HG03378 (cell line): ENCODE results near the gene KIFBP.

Experiments
- ATAC-seq: cut with Tn5 transposase; IDR thresholded peaks from one replicate; pipeline ENCODE4 v1.9.1; 2021; ENCODE audit warnings: mild to moderate bottlenecking, moderate library complexity; ENCODE audit not compliant: unreplicated experiment

Gene KIFBP

GRCh38 chr10:69049566-69049961, 61.0 kb downstream of the KIFBP start:
- ATAC-seq: no peak

DNA sequence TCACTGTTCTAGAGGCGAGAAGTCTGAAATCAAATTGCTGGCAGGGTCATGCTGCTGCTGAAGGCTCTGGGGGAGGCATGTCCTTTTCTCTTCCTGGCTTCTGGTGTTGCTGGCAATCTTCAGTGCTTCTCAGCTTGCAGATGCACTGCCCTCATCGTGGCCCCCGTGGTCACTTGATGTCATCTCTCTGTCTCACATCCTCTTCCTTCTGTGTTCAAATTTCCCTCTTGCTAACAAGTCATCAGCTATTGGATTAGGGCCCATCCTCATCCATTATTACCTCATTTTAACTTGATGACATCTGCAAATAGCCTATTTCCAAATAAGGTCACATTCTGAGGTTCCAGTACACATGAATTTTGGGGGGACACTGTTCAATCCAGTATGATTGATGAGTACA, 62.7 kb downstream of the KIFBP start:
- peak; percentile 42 for ATAC-seq

DNA sequence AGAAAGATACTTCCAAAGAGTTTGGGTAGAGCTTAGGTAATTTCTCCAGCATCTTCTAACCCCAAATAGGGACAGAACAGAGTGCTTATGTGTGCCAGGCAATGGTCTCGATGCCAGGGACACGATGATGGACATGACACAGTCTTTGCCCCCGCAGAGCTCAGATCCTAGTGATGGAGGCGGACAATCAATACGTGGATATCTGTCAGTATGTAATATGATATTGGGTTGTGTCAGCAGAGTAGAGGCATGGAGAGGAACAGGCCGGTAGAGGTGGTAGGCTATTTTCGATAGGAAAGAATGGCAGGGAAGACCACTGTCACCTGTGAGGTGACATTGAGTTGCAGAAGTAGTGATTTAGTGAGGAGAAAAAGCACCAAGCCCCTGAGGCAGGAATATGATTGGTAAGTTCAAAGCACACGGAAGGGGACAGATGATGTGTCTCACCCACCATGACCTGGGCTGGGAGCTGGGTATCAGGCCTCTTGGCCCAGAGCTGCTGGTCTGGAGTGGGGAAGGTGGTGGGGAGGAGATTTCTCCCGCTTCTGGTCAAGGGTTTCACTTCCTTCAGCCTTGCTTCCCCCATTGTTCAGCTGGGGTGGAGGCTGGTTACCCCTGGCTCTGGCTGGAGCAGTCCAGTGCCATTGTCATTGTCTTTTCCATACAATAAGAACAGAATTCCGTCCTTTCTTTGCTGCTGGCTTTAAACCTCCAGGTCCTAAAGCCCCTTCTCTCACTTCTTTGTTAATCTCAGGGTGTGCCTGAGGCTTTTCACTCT, 63.3 kb downstream of the KIFBP start:
- ATAC-seq: no peak

DNA sequence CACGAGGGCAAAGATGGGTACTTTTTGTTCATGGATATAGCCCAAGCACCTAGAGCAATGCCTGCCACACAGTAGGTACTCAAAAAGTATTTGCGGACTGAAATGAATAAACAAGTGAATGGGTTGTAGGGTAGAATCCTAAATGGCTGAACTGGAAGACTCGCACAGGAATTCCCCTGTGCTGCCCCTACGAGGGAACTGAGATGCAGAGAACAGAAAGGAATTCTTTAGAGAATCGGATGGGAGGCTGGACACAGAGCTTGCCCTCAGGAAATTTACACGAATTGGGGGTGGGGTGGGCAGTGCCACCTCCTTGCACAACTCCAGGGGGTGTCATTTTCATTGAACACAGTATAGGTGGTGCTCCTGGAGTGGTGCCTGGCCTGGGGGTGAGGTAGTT, 64.1 kb downstream of the KIFBP start:
- ATAC-seq: no peak

GRCh38 chr10:69055241-69055640, 66.6 kb downstream of the KIFBP start:
- no peak for ATAC-seq

GRCh38 chr10:69056129-69056528, 67.5 kb downstream of the KIFBP start:
- no peak for ATAC-seq

GRCh38 chr10:69056536-69057260, 68.1 kb downstream of the KIFBP start:
- ATAC-seq: no peak

GRCh38 chr10:69057261-69057950, 68.8 kb downstream of the KIFBP start:
- no peak for ATAC-seq

DNA sequence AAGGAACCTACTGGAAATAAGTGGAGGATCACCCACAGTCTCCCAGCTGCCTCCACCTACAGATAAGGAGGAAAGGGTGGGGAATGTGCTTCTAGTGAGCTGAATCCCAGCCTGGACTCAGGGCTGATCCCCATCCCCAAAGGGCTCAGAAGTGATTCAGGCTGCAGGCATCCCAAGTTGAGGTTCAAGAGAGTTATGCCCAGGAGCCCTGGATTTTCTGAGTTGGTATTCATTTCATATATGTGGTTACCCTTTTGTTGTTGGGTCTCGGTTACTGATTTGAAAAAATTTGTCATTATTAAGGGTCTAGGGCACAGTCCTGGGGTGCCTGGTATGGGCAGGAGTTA, 69.3 kb downstream of the KIFBP start:
- no peak for ATAC-seq

DNA sequence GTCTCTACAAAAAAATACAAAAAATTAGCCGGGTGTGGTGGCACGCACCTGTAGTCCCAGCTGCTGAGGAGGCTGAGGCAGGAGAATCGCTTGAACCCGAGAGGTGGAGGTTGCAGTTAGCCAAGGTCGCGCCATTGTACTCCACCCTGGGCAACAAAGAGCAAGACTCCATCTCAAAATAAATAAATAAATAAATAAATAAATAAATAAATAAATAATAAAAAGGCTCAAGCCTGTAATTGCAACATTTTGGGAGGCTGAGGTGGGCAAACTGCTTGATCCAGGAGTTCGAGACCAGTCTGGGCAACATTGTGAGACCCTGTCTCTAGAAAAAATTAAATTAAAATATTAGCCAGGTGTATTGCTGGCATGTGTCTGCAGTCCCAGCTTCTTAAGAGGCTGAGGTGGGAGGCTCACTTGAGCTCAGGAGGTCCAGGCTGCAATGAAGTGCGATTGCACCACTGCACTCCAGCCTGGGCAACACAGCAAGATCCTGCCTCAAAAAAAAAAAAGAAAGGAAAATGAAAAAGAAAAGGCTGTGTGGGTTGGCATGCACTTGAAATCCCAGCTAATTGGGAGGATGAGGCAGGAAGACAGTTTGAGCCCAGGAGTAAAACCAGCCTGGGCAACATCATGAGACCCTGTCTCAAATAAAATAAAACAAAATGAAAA, 71.7 kb downstream of the KIFBP start:
- no peak for ATAC-seq

DNA sequence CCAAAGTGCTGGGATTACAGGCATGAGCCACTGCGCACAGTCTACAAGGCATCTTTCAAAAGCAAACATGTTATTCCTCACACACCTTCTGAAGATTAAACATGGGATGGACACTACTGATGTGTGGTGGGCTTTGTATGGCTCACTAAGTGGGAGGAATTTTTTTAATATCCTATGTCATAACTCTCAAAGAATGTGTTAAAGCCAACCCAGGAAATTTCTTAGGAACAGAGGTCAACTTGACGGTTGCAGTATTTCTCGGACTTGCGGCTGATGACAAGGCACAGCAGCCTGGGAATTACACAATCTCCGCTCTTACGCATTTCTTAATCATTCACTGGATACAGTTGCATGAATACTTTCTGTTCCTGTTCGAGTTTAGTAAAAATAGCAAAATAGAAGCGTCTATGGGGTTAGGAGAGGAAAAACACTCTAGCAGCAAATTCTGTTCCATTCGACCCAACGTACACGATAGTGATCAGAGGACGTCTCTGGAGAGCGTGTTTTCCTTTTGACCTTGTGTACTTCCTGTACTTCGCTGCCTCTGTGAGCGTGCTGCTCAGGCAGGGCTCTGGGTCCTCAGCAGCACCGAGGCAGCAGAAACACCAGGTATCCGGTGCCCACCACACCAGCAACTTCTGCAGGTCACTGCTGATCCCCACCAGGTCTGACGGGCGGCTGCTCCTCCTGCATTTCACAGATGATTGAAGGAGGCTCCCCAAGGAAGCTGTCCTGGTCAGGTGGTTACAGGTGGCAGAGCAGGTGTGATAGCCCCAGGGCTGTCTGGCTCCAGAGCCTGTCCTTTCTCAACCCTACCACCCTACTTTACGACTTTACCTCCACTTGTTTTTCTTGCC, 72.9 kb downstream of the KIFBP start:
- ATAC-seq: peak; percentile 54

- no peak for ATAC-seq
These were observed 74.3 kb downstream of the KIFBP start for GRCh38 chr10:69062901-69063300.

DNA sequence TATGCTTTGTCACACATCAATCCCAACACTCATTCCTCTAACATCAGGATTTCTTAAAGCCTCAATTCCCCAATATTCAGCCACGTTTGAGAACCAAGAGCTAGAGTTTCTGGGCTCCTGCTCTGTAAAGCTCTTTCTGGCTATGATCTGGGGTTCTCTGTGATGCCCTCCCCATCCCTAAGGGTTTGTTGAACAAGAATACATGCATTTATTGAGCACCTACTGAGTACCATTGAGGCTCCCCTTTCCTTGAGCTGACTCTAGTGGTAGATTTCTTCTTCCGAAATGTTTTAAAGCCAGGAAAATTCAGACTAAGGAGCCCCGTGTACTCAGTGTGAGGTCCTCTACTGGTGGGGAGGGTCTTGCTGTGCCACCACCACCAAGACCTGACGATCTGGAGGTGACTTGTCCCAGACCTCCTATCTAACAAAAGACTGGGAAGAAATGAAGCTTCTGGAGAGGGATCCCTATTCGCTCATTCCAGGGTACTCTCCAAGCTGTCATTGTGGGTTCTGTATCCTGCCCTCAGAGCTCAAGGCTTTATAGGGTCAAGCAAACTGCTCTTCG, 76.2 kb downstream of the KIFBP start:
- no peak for ATAC-seq

DNA sequence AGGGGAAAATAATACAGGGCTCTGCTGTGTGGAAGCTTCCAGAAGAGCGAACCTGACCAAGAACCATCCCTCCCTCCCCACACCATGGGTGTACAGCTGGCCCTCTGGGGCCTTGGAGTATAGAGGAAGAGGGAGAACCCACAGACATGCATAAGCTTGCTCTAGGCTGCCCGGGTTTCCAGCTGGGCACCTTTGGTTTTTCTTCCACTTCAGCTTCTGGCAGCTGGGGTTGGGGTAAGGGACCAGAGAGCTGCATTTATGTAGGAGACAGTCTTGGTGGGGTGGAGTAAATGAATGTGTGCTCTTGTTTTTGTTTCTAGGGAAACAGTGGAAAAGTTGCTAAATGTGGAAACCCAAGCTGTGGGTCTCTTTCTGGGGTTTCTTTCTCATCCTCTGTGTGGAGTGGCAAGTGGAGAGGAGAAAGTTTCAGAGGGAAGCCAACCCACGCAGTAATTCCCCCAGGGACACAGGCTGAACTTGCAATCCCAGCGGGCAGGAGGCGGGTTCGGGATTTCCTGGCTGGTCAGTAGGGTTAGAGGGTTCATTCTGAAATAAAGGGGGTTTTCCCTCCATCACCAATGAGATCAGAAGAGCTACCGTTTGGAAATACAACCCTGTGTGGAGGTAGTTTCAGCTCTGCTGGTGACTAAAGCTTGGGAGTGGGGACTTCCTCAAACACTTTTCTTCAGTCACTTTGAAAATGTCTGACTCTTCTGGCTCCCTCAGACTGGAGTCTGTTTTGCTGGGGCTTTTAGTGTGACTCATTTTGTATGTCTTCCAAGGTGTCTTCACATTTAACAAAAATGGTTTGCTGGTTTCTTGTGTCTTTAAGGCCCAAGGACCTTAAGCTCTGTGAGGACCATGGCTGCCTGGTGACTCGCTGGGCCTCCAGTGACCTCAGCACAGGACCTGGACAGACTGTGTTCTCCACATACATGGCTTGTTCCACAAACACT, 77.1 kb downstream of the KIFBP start:
- peak; percentile 61 for ATAC-seq
